Activated CD4-positive, alpha-beta T cell treated with anti-CD3 and anti-CD28 coated beads, Interleukin-2, amount 50 U/mL, for 16 hours (primary cell): Measurements from ENCODE around the gene PWWP2B.

ENCODE experiments used
- DNase-seq: peaks from one replicate; pipeline ENCODE4 v3.0.0-alpha.2; 2020

The PWWP2B gene

GRCh38 chr10:132420469-132420980 lies 23.5 kb downstream of the PWWP2B start:
- no peak for DNase-seq

GRCh38 chr10:132420981-132421846 lies 24.2 kb downstream of the PWWP2B start:
- DNase-seq = no peak

DNA sequence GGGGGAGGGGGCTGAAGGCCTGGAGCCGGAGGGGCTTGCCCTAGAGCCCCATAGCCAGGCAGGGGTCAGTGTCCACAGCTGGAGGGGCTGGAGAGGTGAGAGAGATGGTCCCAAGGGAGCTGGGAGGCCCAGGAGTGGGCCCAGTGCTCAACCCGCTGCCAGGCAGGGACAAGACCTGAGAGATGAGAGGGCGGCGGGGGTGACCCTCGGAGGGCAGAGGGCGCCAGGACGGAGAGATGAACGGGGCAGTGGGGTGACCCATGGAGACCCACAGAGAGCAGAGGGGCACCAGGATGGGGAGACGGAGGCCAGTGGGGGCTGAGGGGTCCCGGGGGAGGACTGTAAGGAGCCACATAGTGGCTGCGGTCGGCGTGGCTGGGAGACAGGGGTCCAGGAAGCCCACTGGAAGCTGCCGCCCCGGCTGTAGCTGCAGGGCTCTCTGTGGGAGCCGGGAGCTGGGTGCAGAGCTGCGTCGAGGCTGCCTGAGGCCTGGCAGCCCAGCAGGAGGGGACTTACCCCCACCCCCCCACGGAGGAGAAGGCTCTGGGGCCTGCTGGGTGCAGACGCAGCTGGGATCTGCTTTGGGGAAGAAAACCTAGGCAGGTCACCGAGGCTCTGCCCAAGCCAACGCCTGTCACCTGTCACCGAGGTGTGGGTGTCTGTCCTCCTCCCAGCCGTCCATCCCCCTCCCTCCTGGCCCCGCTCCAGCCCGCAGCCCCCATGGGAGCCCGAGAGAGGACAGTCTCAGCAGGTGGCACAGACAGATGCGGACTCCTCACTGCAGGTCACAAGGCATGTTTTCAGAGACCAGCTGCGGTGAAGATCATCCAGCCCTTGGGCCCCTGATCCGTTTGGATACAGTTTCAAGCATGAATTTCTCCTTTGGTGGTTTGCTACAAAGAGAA lies 25.1 kb downstream of the PWWP2B start:
- DNase-seq = no peak

- no peak for DNase-seq
Measured at GRCh38 chr10:132422903-132423825, 26.2 kb downstream of the PWWP2B start.

- no peak for DNase-seq
Measured at GRCh38 chr10:132423966-132424861, 27.2 kb downstream of the PWWP2B start.

GRCh38 chr10:132425029-132425756 lies 28.2 kb downstream of the PWWP2B start:
- no peak for DNase-seq

GRCh38 chr10:132425757-132426155 lies 28.8 kb downstream of the PWWP2B start:
- DNase-seq = no peak

DNA sequence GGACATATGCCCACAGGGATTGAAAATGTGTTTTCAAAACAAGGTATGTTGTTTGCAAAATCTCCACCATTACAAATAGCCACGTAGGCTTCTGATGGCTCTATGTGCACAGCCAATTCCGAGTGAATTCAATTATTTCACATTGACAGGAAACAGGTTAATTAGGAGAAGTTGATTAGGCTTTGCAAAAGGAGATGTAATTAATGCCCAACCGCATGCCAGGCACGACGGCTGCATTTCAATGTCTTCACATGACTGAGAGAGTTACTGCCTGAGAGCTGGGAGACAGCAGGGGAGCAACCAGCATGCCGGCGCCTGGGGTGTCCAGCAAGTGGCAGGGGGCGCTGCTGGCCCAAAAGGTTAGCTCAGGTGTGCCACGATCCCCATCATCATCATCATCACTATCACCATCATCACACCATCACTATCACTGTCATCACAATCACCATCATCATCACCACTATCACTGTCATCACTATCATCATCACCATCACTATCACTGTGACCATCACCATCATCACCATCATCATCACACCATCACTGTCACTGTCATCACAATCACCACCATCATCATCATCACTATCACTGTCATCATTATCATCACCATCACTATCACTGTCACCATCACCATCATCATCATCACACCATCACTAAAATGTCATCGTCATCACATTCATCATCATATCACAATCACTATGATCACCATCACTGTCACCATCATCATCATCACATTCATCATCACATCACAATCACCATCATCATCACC lies 30.2 kb downstream of the PWWP2B start:
- no peak for DNase-seq

GRCh38 chr10:132427939-132428367 lies 31.0 kb downstream of the PWWP2B start:
- DNase-seq = no peak

GRCh38 chr10:132428486-132428995 lies 31.5 kb downstream of the PWWP2B start:
- DNase-seq = no peak

GRCh38 chr10:132429281-132430230 lies 32.6 kb downstream of the PWWP2B start:
- DNase-seq = no peak

DNA sequence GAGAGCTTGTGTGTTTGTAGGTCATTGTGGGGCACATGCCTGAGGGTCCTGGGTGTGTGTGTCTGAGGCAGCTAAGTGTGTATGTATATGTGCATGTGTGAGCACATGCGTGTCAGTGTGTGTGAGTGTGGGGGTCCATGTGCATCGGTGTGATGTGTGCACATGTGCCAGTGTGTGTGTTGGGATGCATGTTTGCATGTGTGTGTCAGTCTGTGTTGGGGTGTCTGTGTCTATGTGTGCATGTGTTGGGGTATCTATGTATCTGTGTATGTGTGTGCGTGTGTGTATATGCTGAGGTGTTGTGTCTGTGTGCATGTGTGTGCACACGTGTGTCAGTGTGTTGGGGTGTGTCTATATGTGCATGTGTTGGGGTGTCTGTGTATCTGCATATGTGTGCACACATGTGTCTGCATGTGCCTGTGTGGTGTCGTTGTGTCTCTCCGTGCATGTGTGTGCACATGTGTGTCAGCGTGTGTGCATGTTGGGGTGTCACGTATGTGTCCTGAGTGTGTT lies 33.3 kb downstream of the PWWP2B start:
- DNase-seq = no peak

GRCh38 chr10:132430861-132431271 lies 33.9 kb downstream of the PWWP2B start:
- DNase-seq = no peak

DNA sequence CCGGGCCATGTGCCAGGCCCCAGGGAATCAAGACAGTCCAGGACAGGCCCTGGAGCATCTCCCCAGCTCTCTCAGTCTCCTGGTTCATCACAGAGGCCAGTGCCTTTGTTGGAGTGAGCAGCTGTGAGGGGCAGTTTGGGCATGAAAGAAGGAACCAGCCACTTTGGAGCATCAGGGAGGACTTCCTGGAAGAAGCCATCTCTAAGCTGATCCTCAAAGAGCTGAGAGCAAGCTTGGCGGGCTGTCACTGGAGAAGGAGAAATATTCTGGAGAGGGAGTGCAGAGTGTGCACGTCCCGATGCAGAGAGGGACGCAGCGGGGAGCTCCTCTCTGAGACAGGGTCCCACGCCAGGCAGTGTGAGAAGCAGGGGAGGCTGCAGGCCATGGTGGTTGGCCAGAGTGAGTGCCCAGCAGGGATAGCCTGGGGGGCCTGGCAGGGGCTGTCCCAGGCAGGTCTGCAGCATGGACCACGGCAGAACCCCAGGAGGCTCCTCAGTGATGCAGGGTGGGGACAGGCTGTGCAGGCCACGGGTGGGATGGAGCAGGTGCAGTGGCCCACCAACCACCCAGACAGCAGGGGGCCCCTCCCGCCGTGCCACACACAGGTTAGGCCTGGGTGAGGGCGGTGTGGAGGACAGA lies 34.7 kb downstream of the PWWP2B start:
- DNase-seq = no peak

GRCh38 chr10:132432176-132432540 lies 35.2 kb downstream of the PWWP2B start:
- DNase-seq = no peak

DNA sequence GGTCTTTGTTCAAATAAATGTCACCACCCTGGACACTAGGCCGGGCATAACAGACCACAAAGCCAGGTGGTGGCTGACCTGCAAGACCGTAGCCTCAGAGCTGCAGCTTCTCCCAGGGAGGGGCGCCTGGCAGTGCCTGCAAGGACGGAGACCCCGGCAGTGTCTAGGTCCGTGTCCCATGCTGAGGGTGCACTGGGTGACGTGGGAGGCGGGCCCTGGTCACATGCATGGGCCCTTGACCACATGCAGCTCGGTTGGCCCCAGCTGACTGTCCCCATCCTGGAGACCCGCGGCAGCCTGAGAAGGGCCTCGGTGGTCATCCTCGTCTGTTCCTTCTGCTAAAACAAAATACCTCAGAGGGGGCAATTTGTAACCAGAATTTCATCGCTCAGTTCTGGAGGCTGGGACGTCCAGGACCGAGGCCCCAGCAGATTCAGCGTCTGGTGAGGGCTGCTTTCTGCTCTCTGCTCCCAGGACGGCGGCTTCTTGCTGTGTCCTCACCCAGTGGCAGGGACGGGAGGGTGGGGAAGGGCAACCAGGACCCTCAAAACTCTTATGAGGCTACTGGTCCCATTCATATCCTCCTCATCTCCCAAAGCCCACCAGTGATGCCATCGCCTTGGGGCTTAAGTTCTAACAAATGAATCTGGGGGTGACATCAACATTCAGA lies 36.8 kb downstream of the PWWP2B start:
- DNase-seq = no peak

DNA sequence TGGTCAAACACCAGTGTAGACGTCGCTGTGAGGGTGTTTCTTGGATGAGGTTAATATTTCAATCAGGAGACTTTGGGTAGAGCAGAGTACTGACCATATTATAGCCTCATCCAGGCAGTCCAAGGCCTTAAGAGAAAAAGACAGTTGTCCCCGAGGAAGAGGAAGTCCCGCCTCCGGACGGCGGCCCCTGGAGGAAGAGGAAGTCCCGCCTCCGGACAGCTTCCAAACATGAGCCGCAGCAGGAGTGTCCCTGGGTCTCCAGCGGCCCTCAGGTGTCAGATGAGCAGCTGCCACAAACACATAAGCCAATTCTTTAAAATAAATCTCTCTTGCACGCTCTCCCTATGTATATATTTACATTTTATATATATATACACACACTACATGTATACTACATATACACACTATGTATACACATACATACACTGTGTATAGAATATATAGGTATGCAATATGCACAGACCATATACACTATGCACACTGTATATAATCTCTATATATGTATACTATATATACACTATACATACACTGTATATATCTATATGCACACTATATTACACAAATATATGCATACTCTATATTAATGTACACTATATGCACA lies 37.5 kb downstream of the PWWP2B start:
- DNase-seq = peak; percentile 56
